Measurements from ENCODE around the gene NTN1. TPM values are rescaled to one million over a fixed set of nuclear protein-coding genes. Genes with fewer than 3 reads are reported as not detected.
"Not testable (repeated sequence)": the region's sequence is repeated elsewhere in the genome, so short reads cannot be mapped to it uniquely, and the experiment has no call there.

The NTN1 gene
- polyA plus RNA-seq, 1 experiment = 0.06 TPM

DNA sequence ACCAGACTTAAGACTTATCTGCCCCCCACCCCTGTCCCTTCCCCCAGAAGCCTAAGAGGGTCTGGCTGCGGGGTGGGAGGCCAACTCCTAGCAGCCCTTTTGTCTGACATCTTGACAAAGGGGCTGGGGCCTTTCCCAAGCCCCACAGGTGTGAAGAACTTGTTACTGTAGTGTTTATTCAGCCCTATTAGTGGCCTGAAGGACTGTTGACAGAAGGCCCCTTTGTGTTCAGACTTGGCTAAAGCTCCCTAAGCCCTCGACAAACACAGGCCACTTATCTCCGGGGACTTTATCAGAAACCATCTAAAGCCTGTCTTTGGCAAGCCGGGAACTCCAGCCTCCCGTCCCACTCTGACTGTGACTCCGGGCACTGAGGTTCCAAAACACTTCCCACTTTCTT lies 129.8 kb downstream of the NTN1 start:
- Histone ChIP-seq H3K4me3 (ENCODE audit: low read depth, low read length) (no peak overlapping the region), H3K36me3 (ENCODE audit: control insufficient read depth, insufficient read depth, low read length) (no peaks in the 10 kb centered on the region), H3K27me3 (ENCODE audit: control insufficient read depth, insufficient read depth, low read length) (no peaks in the 10 kb centered on the region)
- POLR2A ChIA-PET = no interaction called here
- CTCF ChIA-PET = no interaction called here
- DNase-seq (ENCODE audit: low read depth) = no peak
- TF ChIP-seq CTCF (IDR thresholded peaks at IDR 0.05; ENCODE audit: insufficient read depth, low read depth, low read length) = no peak

DNA sequence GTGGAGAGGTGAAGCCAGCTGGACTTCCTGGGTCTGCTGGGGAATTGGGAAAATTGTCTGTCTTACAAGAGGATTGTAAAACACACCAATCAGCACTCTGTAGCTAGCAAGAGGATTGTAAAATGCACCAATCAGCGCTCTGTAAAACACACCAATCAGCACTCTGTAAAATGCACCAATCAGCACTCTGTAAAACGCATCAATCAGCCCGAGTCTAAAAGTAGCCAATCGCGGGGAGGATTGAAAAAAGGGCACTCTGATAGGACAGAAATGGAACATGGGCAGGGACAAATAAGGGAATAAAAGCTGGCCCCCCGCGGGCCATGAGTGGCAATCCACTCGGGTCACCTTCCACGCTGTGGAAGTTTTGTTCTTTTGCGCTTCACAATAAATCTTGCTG lies 130.4 kb downstream of the NTN1 start:
- CTCF ChIA-PET; DNase-seq (ENCODE audit: low read depth); POLR2A ChIA-PET; H3K27me3 ChIP-seq (ENCODE audit: control insufficient read depth, insufficient read depth, low read length); H3K4me3 ChIP-seq (ENCODE audit: low read depth, low read length); H3K36me3 ChIP-seq (ENCODE audit: control insufficient read depth, insufficient read depth, low read length): not testable (repeated sequence)

- no peak for DNase-seq (ENCODE audit: low read depth)
- TF ChIP-seq CTCF (IDR thresholded peaks at IDR 0.05; ENCODE audit: insufficient read depth, low read depth, low read length) = no peak
- POLR2A ChIA-PET = no interaction called here
Measured at GRCh38 chr17:9158544-9159452, 137.5 kb downstream of the NTN1 start.

DNA sequence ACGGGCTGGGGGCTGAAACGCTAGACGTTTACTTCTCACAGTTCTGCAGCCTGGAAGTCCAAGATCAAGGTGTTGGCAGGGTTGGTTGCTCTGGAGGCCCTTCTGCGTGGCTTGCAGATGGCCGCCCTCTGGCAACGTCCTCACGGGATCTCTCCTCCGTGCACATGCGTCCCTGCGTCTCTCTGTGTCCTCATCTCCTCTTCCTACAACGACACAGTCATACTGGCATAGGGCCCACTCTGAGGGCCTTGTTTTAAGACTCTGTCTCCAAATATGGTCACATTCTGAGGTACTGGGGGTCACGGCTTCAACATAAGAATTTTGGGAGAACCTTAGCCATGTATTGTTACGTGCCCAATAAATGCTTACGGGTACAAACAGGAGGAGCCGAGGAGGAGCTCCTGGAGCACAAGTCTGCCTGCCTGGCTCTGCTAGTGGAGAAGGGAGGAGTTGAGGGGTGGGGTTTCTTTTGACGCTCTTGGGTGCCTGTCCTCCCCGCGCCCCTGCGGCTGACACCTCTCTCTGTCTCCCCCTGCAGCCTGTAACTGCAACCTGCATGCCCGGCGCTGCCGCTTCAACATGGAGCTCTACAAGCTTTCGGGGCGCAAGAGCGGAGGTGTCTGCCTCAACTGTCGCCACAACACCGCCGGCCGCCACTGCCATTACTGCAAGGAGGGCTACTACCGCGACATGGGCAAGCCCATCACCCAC lies 141.1 kb downstream of the NTN1 start:
- Histone ChIP-seq H3K4me3 (ENCODE audit: low read depth, low read length) (no peak overlapping the region), H3K36me3 (ENCODE audit: control insufficient read depth, insufficient read depth, low read length) (no peaks in the 10 kb centered on the region), H3K27me3 (ENCODE audit: control insufficient read depth, insufficient read depth, low read length) (no peaks in the 10 kb centered on the region)
- no peak for TF ChIP-seq CTCF (IDR thresholded peaks at IDR 0.05; ENCODE audit: insufficient read depth, low read depth, low read length)
- ChIA-PET POLR2A (no interaction called here), CTCF (no interaction called here)
- DNase-seq (ENCODE audit: low read depth) = no peak

More at GRCh38 chr17:9158544-9159452, 137.5 kb downstream of the NTN1 start:
- H3K27me3 ChIP-seq (ENCODE audit: control insufficient read depth, insufficient read depth, low read length) = no peaks in the 10 kb centered on the region
- CTCF ChIA-PET = interaction anchor here (0.6 kb wide), 1 partner anchor 43 kb away, joined by 3 read pairs; no protein-coding TSS in a partner anchor
- no peaks in the 10 kb centered on the region for H3K36me3 ChIP-seq (ENCODE audit: control insufficient read depth, insufficient read depth, low read length)
- no peak overlapping the region for H3K4me3 ChIP-seq (ENCODE audit: low read depth, low read length)

GRCh38 chr17:9166788-9167187 lies 145.5 kb downstream of the NTN1 start:
- H3K27me3 ChIP-seq (ENCODE audit: control insufficient read depth, insufficient read depth, low read length) = no peaks in the 10 kb centered on the region
- no peak overlapping the region for H3K4me3 ChIP-seq (ENCODE audit: low read depth, low read length)
- no peak for TF ChIP-seq CTCF (IDR thresholded peaks at IDR 0.05; ENCODE audit: insufficient read depth, low read depth, low read length)
- CTCF ChIA-PET = no interaction called here
- no peaks in the 10 kb centered on the region for H3K36me3 ChIP-seq (ENCODE audit: control insufficient read depth, insufficient read depth, low read length)
- DNase-seq (ENCODE audit: low read depth) = no peak
- POLR2A ChIA-PET = no interaction called here

All from BJ (cell line).